SK-N-SH (cell line): ENCODE data around the gene SLC66A1.

Experiments used
- ELF1 ChIP-seq: IDR thresholded peaks from 2 replicates; pipeline ENCODE4 v1.4.0; 2012
- EP300 ChIP-seq, 2 experiments: IDR thresholded peaks; 2 replicates each; pipeline versions ENCODE4 v1.4.0 to v1.6.1; 2012; ENCODE audit warnings: borderline replicate concordance in 1 of 2, low read depth in 1 of 2, low read length in 1 of 2
- MEF2A ChIP-seq: IDR thresholded peaks from 2 replicates; pipeline ENCODE4 v1.4.0; 2012; ENCODE audit warnings: low read depth, borderline replicate concordance
- NFIC ChIP-seq: IDR thresholded peaks from 2 replicates; pipeline ENCODE4 v1.4.0; 2012; ENCODE audit warnings: borderline replicate concordance
- POLR2AphosphoS5 ChIP-seq: IDR thresholded peaks from 2 replicates; pipeline ENCODE4 v1.6.1; 2012; ENCODE audit warnings: low read depth, low read length
- REST ChIP-seq: IDR thresholded peaks from 2 replicates; pipeline ENCODE4 v1.6.1; 2012; ENCODE audit warnings: mild to moderate bottlenecking, low read depth, low read length, moderate library complexity
- RFX5 ChIP-seq: IDR thresholded peaks from 2 replicates; pipeline ENCODE4 v1.6.1; 2012; ENCODE audit warnings: mild to moderate bottlenecking, improper control_type of control experiment, low read length
- TAF1 ChIP-seq: IDR thresholded peaks from 2 replicates; pipeline ENCODE4 v1.6.1; 2012; ENCODE audit warnings: low read depth, mild to moderate bottlenecking, low read length, moderate library complexity, borderline replicate concordance
- TCF12 ChIP-seq: IDR thresholded peaks from 2 replicates; pipeline ENCODE4 v1.4.0; 2012
- TEAD4 ChIP-seq: IDR thresholded peaks from 2 replicates; pipeline ENCODE4 v1.4.0; 2012; ENCODE audit warnings: mild to moderate bottlenecking, borderline replicate concordance; ENCODE audit not compliant: insufficient read depth
- TF ChIP-seq, protein P1 (sequence below): fragments of 200-600 bp; sonication (generic); IDR thresholded peaks from 2 replicates; pipeline ENCODE4 v1.6.1; 2017; ENCODE audit warnings: antibody characterized with exemption, mild to moderate bottlenecking, moderate library complexity

GRCh38 chr1:19311503-19311930 is 609 bp upstream of the SLC66A1 start:
- TF ChIP-seq ELF1 (no peak), NFIC (no peak), TEAD4 (no peak), EP300 (IDR thresholded peaks at IDR 0.05; ENCODE audit: borderline replicate concordance in 1 of 2, low read depth in 1 of 2, low read length in 1 of 2) (no peak), TCF12 (no peak), REST (no peak), MEF2A (no peak), TAF1 (no peak), RFX5 (no peak), POLR2AphosphoS5 (no peak)
- TF ChIP-seq, protein P1, sequence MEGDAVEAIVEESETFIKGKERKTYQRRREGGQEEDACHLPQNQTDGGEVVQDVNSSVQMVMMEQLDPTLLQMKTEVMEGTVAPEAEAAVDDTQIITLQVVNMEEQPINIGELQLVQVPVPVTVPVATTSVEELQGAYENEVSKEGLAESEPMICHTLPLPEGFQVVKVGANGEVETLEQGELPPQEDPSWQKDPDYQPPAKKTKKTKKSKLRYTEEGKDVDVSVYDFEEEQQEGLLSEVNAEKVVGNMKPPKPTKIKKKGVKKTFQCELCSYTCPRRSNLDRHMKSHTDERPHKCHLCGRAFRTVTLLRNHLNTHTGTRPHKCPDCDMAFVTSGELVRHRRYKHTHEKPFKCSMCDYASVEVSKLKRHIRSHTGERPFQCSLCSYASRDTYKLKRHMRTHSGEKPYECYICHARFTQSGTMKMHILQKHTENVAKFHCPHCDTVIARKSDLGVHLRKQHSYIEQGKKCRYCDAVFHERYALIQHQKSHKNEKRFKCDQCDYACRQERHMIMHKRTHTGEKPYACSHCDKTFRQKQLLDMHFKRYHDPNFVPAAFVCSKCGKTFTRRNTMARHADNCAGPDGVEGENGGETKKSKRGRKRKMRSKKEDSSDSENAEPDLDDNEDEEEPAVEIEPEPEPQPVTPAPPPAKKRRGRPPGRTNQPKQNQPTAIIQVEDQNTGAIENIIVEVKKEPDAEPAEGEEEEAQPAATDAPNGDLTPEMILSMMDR: no peak
